ENCODE results near the gene RALY. TPM values are rescaled to one million over a fixed set of nuclear protein-coding genes. Genes with fewer than 3 reads are reported as not detected.

Gene RALY
- total RNA-seq, 1 donor from 2014 or later = 123 TPM

Small RNAs within 50 kb of the gene (microRNA-seq; reads per million reads assigned to microRNA genes)
- gene MIR4755 (ENCODE audit: borderline number of aligned reads, borderline replicate concordance) = not detected

Small RNAs within 50 kb of the gene (small RNA-seq; reads per million reads assigned to genes)
- gene MIR4755 = not detected

Other genes with a start within 250 kb of the RALY start
- 95.5 TPM for gene CHMP4B, start 182.6 kb upstream of the RALY start, total RNA-seq
- gene EIF2S2, start 118.3 kb downstream of the RALY start, total RNA-seq = 34.6 TPM
- gene ASIP, start 247.5 kb downstream of the RALY start, total RNA-seq = not detected